CD4-positive, alpha-beta T cell treated with Interleukin-17A for 1 hour (primary cell): ENCODE results near the gene RPL13A.
"Not testable (repeated sequence)": the region's sequence is repeated elsewhere in the genome, so short reads cannot be mapped to it uniquely, and the experiment has no call there.

ENCODE experiments used
- DNase-seq: peaks from one replicate; pipeline ENCODE4 v3.0.0-alpha.2; 2020

Gene RPL13A

DNA sequence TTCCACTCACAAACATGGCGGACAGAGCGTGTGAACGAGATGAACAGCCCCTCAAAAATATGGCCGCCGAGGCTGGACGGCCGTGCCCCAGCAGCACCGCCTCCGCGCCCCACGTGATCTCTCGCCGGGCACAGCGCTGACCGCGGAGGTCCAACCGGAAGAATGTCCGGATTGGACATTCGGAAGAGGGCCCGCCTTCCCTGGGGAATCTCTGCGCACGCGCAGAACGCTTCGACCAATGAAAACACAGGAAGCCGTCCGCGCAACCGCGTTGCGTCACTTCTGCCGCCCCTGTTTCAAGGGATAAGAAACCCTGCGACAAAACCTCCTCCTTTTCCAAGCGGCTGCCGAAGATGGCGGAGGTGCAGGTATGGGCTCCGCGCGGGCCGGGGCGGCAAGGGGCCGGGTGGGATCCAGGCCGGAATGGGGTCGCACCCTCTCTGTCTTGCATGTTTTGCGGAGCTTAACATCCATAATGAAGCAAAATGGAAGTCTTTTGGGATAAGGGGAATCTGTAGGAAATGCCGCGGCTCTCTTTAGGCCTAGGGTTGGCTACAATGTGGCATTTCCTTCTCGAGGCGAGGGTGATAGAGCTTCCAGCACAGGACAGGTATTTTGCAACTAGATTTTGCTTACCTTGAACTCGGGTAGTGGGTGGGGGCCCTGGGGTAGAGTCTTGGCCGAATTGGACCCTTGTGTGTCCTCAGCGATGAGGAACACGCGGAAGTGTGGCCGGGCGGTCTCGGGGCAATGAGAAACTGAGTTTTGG lies at the start of gene RPL13A:
Gene RPL13A, plus strand, starts transcription at position 332 of the 769 bp plus-strand sequence. Its CDS starts 22 bp downstream, at position 354.
- DNase-seq, result peak; percentile 100

DNA sequence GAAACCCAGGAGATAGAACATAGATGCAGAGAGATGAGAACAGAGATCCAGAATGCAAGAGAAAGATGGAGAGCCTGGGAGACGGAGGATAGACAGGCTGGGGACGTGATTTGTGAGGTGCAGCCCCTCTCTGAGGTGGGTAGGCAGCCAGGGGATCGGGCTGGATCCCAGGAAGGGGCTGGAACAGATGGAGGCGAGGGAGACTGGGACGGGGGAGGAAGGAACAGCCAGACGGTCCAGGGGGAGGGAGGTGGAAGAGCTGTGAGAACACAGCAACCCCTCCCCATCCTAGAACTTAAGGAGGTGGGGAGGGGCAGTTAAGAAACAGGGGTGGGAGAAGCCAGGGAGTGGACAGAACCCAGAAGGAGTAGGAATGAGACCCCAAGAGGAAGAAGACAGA lies 49.1 kb upstream of the RPL13A start:
- no peak for DNase-seq

DNA sequence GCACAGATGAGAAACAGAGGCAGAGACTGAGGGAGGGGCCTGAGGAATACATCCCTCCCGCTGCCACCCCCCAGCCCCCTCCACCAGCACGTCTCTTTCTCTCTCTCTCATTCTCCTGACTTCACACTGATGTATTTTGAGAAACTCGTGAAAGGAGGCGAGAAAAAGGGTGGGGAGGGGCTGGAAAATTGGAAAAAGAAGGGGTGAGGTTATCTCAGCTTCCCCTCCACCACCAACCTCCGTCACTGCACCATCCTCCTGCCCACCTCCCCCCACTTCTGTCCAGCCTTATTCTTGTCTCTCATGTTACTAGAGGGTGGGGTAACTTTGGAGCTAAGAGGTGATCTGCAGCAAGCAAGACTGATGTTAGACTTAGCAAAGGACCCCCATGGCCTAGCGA lies 47.6 kb upstream of the RPL13A start:
- DNase-seq, result no peak

DNA sequence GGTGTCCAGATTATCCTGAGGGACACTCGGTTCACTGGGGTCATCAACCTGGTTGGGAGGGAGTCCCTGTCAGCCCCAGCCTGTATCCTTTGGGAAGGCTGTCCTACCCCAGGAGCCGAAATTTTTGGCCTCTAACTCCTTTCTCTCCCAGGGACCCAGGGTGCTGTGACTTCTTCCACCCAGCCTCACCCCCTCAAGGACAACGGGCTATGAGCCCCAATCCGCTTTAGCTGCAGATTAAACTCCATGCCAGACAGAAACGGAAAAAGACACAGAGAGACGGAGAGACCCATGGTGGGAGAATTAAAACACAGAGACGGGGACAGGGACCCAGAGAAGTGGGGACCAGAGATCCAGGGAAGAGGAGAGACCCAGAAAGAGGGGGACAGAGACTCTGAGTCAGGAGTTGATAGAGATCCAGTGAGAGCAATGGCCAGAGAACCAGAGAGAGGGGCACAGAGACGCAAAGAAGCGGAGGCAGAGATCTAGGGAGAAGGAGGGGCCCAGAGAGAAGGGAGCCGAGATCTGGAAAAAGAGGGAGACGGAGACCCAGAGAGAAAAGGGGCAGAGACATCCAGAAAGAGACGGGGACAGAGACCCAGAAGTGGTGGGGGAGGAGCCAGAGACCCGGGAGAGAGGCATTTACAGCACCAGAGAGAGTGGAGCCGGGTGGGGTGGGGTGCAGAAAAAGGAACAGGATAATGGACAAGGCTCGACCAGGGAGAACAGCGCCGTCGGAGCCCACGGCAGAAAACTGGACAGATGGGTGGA lies 46.8 kb upstream of the RPL13A start:
- no peak for DNase-seq

DNA sequence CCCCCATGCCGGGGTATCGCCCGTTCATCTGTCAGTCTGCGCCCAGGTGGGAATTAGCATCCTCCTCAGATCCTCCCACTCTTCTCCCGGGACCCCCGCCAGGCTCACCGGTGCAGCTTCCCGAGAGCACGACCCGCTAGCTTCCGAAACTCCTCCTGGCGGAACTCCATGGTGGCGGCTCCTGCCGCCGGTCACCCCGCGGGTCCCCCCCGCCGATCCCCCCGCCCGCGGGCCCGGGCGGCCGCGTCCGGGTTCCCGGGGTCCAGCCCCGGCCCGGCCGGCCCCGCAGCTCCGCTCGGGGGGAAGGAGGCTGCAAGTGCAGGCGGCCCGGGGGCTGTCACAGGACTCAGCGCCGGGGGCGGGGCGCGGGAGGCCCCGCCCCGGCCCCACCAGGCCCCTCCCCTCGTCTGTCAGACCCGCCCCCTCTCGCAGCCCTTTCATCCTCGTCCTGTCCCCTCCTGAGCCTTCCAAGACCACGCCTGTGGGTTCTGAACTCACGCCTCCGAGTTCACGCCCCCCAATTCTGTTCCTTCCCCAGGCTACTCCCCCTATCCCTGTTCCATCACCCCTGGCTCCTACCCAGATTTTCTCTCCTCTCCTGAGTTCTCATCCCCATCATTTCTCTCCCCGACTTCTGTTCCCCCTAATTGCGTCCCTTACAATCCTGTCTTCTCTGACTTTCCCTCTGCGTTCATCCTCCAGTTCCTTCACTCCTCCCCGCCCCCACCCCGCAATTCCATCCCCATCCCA lies 46.0 kb upstream of the RPL13A start, which contains the start of gene SLC17A7:
Gene SLC17A7, minus strand, starts transcription at position 318 of the 750 bp plus-strand sequence. Its CDS starts 148 bp downstream, at position 170.
- peak; percentile 53 for DNase-seq

DNA sequence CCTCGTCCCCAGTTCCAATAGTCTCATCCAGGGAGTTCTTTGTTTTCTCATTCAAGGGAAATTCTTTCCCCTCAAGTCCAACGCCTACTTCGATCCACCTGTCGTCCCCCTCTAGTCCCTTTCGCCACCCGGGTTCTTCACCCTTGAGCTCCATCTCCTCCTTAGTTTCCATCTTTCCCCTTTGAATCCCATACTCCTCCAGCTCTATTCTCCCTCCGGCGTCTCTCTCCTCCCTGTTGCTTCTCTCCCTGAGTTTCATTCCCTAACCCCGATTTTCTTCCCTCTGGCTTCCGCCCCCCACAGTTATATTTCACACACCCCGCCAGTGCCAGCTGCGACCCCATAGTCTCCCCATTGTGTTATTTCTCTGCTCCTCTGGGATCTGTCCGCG lies 45.5 kb upstream of the RPL13A start:
- no peak for DNase-seq

DNA sequence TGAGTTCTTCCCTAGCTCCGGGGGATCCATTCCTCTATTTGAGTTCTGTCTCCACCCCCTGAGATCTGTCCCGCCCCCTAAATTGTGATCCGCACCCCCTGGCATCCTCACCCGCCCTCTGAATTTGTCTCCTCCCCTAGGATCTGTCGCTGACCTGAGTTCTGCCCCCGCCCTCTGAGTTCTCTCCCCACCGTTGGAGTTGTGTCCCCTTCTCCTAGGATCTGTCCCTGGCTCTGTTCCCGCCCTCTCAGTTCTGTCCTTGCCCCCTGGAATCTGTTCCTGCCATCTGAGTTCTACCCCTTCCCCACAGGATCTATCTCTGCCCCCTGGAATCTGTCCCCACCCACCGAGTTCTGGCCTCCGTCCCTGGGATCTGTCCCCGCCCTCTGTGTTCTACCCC lies 45.1 kb upstream of the RPL13A start:
- no peak for DNase-seq

DNA sequence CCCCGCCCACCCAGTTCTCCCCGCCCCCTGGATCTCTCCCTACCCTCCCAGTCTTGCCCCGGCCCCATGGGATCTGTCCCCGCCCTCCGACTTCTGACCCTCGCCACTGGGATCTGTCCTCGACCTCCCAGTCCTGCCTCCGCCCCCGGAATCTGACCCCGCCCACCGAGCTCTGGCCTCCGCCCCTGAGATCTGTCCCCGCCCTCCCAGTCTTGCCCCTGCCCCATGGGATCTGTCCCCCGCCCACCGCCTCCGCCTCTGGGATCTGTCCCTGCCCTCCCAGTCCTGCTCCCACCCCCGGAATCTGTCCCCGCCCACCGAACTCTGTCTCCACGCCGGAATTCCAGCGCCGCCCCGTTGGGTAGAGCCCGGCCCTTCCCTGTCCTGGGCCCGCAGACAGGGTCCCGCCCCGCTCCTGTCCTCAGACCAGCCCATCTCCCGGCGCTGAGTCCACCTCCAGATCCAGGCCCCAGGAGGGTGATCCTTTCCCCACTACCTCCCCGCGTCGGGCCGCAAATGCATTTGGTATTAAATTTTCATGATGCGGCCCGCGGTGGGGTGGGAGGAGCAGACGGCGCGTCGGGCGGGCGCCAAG lies 44.5 kb upstream of the RPL13A start:
- DNase-seq, result peak; percentile 64

DNA sequence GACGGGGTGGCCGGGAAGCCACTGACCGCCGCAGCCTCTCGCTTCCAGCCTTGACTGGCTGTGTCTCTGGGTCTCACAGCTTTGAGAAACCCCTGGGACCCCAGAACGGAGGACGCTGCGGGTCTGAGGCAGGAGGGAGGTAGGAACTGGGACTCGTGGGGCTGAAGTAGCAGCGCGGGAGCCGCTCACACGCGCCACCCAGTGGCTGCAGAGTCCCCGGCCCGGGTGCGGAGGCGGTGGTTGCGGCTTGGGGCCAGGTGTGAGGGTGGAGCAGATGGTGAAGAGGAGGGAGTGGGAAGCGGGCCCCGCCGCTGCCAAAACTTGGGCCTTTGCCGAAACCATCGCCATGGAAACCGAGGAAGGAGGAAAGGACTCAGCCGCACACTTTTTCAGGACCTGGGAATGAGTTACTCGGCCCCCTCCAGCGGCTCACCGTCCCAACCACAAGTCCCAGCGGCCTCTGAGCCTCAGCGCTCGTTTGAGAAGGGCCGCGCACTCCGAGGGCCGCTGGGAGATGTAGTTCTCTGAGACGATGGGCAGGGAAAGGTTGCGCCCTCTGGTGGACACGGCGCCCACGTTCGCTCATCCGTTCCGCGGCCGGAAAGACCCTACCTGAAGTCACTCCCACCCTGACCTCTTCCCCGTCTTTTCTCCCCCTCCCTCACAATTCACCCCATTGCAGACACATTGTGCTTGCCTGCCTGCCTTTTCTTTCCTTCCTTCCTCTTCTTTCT lies 43.9 kb upstream of the RPL13A start:
- peak; percentile 94 for DNase-seq

DNA sequence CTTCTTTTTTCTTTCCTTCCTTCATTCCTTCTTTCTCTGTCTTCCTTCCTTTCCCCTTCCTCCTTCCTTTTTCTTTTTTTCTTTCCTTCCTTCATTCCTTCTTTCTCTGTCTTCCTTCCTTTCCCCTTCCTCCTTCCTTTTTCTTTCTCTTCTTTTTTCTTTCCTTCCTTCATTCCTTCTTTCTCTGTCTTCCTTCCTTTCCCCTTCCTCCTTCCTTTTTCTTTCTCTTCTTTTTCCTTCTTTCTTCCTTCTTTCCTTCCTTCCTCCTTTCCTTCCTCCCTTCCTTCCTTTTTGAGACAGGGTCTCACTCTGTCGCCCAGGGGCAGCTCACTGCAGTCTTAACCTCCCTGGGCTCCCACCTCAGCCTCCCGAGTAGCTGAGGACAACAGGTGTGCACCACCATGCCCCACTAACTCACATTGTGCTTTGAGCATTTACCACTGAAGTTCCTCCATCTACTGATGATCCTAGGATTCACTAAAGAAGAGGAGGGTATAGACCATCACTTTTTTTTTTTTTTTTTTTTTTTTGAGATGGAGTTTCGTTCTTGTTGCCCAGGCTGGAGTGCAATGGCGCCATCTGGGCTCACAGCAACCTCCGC lies 43.2 kb upstream of the RPL13A start:
- not testable (repeated sequence) for DNase-seq

DNA sequence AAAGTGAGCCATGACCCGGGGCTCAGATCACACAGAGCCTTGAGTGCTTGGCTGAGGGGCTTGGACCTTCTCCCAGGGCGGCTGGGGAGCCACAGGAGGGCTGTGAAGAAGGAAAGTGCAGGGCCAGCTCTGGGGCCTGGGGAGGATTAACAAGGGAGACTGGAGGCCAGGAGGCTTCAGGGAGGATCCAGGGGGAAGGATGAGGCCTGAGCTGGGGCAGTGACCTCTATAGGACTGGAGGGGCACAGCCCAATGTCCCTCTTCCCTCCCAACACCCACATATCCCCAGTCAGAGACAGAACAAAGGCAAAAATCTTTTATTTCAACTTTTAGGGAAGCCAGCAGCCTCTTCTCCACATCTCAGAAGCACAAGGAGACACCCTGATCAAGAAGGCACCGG lies 41.4 kb upstream of the RPL13A start:
- no peak for DNase-seq

DNA sequence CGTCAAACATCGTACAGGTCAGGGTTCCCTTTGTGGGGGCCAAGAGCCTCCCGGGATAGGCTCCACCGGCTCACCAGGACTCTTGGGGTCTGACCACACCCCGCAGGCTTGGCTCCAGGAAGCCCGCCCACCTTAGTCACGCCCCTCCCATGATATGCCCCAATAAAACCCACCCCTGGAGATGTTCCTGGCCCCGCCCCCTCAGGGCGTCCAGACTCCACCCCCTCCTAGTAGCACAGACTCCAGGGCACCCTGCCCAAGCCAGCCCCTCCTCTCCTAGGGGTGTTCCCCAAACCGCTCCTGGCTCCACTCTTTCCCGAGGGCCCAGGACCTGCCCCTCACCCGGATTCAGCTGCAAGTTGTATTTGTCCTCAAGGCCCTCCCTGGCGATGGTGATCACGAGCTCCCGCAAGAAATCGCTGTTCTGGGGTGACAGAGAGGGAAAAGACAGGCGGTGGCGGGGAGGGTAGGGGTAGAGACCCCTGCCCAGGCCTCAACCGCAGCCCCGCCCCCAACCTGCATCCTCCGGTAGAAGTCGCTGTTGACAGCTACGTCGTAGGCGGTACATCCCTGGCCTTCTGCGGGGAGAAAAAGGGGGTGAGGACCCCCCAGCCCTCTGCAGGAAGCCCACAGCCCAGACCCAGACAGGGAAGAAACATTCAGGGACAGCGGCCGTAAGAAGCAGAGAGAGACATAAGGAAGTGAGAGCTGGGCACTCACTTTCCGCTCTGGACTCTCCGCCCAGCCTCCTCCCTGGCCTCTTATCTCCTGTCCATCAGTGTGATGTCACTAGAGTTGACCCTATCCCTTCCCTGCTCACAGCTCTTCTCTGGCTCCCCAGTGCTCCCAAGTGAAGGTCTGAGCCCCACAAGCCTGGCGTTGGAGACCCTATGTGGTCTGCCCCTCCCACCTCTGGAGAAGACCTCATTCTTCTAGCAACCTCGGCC lies 39.6 kb upstream of the RPL13A start:
- no peak for DNase-seq

DNA sequence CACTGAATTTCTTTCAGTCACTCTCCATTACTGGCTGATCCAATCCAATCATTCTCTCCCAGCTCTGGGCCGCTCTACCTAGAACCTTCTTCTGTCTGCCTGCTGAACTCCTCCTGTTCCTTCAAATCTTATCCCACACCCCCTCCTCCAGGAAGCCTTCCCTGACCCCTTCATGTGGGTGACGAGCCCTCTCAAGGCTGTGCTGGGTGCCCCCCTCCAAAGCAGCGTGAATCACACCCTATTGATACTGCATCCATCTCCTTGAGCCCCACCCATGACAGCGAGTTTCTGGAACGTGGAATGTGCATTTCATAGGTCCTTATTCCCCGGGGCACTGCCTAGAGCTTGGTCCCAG lies 39.0 kb upstream of the RPL13A start:
- DNase-seq, result no peak

DNA sequence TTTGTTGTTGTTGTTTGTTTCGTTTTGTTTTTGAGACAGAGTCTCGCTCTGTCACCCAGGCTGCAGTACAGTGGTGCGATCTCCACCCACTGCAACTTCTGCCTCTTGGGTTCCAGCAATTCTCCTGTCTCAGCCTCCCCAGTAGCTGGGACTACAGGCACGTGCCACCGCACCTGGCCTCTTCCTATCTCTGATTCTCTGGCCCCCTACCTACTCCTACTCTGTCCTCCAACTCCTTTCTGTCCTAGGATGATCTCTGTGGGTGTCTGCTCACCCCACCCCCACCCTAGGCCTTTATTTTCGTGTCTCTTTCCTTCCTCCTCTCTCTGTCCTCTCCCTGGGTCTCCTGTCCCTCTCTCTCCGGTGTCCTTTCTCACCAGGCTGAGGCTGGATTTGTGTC lies 37.0 kb upstream of the RPL13A start:
- DNase-seq, result no peak

DNA sequence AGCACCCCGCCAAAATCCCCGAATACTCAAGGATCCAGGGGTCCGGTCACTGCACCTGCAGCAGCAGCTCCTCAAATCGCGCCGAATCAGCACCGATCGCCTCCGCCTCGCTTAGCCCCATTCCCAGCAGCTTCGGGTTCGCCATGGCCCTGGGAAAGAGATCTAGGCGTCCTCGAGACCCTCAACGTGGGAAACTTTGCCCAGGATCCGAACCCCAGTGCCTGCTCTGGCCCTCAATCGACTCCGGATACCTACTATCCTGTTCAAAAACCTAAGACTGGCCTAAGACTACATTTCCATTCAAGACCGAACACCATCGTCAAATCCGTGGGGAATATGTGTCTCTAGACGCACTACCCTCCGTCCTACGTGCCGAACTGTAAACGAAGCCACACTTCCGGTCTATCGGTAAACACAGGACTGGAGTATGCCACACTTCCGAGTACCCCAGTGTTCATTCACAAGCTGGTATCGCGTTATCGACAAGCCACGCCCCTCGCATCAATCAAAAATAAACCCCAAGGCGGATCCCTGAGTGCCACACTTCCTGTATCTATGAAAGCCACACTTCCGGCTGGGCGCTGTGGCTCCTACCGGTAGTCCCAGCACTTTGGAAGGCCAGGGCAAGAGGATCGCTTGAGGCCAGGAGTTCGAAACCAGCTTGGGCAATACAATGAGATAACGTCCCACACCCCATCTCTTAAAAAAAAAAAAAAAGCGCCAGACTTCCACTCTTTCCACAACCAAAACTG lies 35.8 kb upstream of the RPL13A start, which contains the start of gene PIH1D1:
Gene PIH1D1, minus strand, starts transcription at position 385 of the 752 bp plus-strand sequence. Its CDS starts 240 bp downstream, at position 145.
- peak; percentile 99 for DNase-seq

DNA sequence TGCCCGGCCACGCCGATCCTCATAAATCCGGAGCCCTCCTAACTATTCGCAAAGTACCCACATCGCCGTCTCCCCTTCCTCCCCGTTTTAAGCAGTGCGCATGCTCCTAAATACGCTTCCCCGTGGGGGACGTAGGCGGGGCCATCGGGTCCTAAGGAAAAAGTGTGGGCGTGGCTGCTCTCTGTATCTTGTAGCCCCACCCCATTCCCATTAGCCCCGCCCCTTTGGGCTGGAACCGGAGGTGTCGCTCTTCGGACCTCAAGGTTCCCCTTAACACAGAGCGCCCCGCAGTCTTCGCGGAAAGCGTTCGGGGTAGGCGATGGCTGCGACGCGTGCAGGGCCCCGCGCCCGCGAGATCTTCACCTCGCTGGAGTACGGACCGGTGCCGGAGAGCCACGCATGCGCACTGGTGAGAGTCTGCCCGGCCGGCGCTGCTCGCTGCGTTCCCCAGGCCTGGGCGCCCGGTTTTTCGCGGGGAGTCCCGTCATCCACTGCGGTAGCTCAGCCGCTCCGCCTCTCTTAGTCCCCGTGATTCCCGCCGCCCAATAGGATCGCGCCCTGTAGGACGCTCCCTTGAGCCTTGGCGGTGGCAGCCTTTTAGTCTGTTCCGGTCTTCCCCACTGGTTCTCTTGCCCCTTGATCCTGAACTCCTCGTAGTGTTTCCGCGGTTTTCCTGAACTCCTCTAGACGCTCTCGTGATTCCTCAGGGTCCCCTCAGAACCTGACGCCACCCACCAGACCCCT lies 34.2 kb upstream of the RPL13A start, which contains the start of gene ALDH16A1:
Gene ALDH16A1, plus strand, starts transcription at position 213 of the 744 bp plus-strand sequence. Its CDS starts 107 bp downstream, at position 320.
- peak; percentile 98 for DNase-seq

DNA sequence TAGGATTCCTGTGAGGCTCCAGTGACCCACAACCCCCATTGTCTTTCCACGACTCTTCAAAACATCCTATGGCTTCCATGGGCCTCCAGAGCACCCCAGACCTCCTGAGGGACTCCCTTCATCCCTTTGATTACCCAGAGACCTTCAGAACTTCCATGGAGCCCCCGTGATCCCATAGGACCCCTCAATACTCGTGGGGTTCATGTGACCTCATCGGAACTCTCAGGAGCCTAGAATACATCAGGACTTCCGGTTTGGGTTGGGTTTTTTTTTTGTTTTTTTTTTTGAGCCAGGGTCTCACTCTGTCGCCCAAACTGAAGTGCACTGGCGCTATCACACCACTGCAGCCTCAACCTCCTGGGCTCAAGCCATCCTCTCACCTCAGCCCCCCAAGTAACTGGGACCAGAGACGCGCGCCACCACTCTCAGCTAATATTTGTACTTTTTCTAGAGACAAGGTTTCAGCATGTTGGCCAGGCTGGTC lies 33.6 kb upstream of the RPL13A start:
- peak; percentile 62 for DNase-seq

DNA sequence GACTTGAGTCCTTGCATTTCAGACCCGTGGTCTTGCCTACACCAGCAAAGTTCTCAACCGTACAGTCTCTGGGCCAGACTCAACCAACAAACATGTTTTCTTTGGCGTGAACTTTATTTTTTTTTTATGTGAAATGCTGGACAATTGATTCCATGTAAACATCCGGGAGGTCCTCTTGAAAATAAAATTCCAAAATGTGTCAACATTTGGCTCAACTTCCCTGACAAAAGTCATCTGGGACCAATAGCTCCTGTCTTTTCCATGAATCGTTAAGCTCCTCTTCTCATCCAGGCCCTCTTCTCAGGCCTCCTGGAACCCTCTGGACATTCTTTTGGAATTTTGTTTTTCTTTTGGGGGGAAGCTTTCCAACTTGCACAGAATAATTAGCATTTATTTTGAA lies 31.6 kb upstream of the RPL13A start:
- DNase-seq, result no peak

DNA sequence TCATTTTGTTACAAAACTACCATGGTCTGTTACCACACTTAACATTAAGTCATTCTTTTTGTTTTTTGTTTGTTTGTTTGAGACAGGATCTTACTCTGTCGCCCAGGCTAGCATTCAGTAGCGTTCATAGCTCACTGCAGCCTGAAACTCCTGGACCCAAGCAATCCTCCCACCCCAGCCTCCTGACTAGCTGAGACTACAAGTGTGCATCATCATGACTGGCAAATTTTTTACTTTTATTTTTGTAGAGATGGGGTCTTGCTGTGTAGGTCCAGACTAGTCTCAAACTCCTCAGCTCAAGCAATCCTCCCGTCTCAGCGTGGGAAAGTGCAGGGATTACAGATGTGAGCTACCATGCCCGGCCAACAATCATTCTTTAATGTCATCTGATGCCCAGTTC lies 31.1 kb upstream of the RPL13A start:
- no peak for DNase-seq
